Activated naive CD4-positive, alpha-beta T cell treated with anti-CD3 and anti-CD28 coated beads, Interleukin-2, amount 10 ng/mL, durations not matched to agents 5 hours and 36 hours (primary cell): ENCODE data around the gene MYO9B. TPM values are rescaled to one million over a fixed set of nuclear protein-coding genes. Genes with fewer than 3 reads are reported as not detected.

ENCODE experiments used
- total RNA-seq, 2 experiments: library from RNA; stranded (reverse); gene quantifications; one replicate each; pipeline ENCODE4 v1.2.3, GENCODE V29; 2021

MYO9B gene
- 100 to 1,000 TPM; 209 to 213 TPM for total RNA-seq

GRCh38 chr19:17075035-17075863 lies at the start of gene MYO9B, which contains the start of gene HAUS8:
Gene MYO9B, plus strand, starts transcription at chr19:17075777. Its CDS starts 25,941 bp downstream, at chr19:17101718.
Gene HAUS8, minus strand, starts transcription at chr19:17075452. Its CDS starts 30 bp downstream, at chr19:17075422.

DNA sequence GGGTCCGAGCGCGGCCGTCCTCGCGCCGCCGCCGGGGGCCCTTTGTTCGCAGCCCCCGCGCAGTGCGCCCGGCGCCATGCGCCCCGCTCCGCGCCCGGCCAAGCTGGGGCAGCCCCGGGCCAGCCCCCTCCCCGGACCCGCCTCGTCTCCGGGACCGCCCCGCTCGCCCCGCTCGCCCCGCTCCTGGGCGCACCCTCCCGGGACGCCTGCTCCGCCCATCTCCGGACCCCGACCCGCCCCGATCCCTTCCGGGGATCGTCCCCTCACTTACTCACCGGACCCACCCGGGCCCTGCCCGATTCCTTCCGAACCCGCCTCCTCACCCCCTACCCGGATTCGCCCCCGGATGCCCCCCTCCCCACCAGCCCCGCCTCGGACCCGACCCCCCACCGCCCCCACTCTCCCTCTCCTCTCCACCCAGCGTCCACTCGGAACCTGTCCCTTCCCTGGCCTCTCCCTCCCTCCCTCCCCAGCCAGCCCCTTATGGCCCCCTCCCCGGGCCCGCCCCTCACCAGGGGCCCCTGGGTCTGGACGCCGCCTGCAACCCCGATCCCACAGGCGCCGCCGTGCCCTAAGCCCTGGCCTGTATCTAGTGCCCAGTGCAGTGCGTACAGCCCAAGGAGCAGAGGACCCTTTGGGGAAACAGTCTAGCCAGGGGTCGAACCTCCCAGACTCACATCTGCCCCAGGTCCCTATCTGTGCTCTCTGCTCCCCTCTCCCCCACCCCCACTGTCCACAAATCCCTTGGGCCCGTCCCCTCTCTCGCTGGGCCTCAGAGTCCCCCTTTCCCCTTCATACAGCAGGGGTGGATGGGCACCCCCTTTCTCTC lies 48.7 kb upstream of the MYO9B start, which contains the start of gene CPAMD8:
CPAMD8 (minus strand) TSS at position 105 of the 829 bp plus-strand sequence. CDS start 168 bp downstream, outside the sequence.

GRCh38 chr19:17215127-17215971 lies 139.8 kb downstream of the MYO9B start, which contains the start of gene USE1:
Gene USE1, plus strand, starts transcription at chr19:17215357. Its CDS starts 49 bp downstream, at chr19:17215406.

GRCh38 chr19:17226002-17226933 lies 150.7 kb downstream of the MYO9B start, which contains the start of gene OCEL1:
Gene OCEL1, plus strand, starts transcription at chr19:17226226. Its CDS starts 22 bp downstream, at chr19:17226248.

GRCh38 chr19:17245535-17245984 lies 170.0 kb downstream of the MYO9B start, which contains the start of gene NR2F6:
Gene NR2F6, minus strand, starts transcription at chr19:17245919. Its CDS starts 699 bp downstream, at chr19:17245220.

Other genes starting within 250 kb of the MYO9B start
- 10 to 100 TPM; 40.0 to 41.2 TPM for gene SIN3B, start 246.4 kb upstream of the MYO9B start, total RNA-seq
- under 1 TPM; 0.22 to 0.23 TPM for gene F2RL3, start 186.8 kb upstream of the MYO9B start, total RNA-seq
- gene CPAMD8, start 49.0 kb upstream of the MYO9B start, total RNA-seq = 1 to 10 TPM; 1.6 to 1.7 TPM
- gene HAUS8, start 325 bp upstream of the MYO9B start, total RNA-seq = 10 to 100 TPM; 29.1 to 30.9 TPM
- 10 to 100 TPM; 29.3 to 32.3 TPM for gene USE1, start 139.6 kb downstream of the MYO9B start, total RNA-seq
- gene OCEL1, start 150.4 kb downstream of the MYO9B start, total RNA-seq = 10 to 100 TPM; 29.0 to 32.4 TPM
- 1 to 10 TPM; 7.8 to 9.0 TPM for gene NR2F6, start 170.1 kb downstream of the MYO9B start, total RNA-seq
- gene USHBP1, start 189.0 kb downstream of the MYO9B start, total RNA-seq = under 1 TPM; 0.26 to 0.66 TPM
- 10 to 100 TPM; 97.6 to 98.3 TPM for gene BABAM1, start 191.7 kb downstream of the MYO9B start, total RNA-seq
- gene ANKLE1, start 206.1 kb downstream of the MYO9B start, total RNA-seq = 1 to 10 TPM; 7.0 to 8.2 TPM
- 1 to 10 TPM; 9.2 to 9.6 TPM for gene ABHD8, start 227.6 kb downstream of the MYO9B start, total RNA-seq
- gene MRPL34, start 230.1 kb downstream of the MYO9B start, total RNA-seq = 10 to 100 TPM; 81.9 to 94.5 TPM
- 10 to 100 TPM; 47.2 to 52.9 TPM for gene DDA1, start 233.8 kb downstream of the MYO9B start, total RNA-seq